UCSD-AML1 (cell line): Measurements from ENCODE around the gene DSN1.
"Not testable (repeated sequence)": the region's sequence is repeated elsewhere in the genome, so short reads cannot be mapped to it uniquely, and the experiment has no call there.

ENCODE experiments used
- DNase-seq: peaks from one replicate; lab custom pipeline; 2025; ENCODE audit not compliant: unreplicated experiment; lab: John Stamatoyannopoulos, UW

DSN1 gene, protein sequence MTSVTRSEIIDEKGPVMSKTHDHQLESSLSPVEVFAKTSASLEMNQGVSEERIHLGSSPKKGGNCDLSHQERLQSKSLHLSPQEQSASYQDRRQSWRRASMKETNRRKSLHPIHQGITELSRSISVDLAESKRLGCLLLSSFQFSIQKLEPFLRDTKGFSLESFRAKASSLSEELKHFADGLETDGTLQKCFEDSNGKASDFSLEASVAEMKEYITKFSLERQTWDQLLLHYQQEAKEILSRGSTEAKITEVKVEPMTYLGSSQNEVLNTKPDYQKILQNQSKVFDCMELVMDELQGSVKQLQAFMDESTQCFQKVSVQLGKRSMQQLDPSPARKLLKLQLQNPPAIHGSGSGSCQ

DNA sequence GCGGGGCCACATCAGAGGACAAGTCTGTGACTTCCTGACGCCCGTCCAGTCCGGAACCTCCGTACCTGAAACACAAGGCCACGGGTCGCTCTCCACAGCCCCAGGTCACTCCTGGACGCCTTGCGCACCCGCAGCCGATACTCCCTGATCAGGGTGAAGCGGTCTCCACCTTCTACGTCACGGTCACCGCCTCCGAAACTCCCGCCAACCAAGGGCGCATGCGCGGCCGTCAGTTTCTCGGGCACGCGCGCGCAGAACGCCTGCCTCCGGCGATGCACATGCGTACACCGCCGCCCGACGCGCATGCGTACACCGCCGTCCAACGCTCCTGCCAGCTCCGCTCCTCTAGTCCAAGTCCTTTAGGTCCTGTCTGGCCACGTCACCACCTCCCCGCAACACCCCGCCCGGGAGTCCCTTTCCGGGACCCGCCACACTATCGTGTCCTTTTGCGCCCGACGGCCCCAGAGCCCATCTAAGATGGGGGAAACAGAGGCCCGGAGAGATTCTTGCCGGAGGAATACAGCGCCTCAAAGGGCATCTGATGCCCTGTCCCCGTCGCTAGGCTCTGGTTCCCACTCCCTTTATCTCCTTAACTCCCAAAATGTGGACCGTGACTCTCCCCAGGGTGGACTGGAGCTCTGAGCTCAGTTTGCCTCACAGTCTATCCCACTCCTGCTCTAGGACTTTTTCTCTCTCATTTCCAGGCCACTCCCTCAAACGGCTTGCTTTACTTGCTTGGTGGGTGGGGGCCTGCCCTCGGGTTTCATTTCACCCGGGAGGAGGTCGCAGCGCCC is at the start of gene DSN1:
Gene DSN1 (minus strand): TSS at position 167 of the 794 bp plus-strand sequence. CDS start 2,305 bp downstream, outside the sequence.
- peak; percentile 99 for DNase-seq

GRCh38 chr20:36823121-36823520 is 49.6 kb upstream of the DSN1 start:
- no peak for DNase-seq

GRCh38 chr20:36821964-36822437 is 48.4 kb upstream of the DSN1 start:
- DNase-seq: no peak

DNA sequence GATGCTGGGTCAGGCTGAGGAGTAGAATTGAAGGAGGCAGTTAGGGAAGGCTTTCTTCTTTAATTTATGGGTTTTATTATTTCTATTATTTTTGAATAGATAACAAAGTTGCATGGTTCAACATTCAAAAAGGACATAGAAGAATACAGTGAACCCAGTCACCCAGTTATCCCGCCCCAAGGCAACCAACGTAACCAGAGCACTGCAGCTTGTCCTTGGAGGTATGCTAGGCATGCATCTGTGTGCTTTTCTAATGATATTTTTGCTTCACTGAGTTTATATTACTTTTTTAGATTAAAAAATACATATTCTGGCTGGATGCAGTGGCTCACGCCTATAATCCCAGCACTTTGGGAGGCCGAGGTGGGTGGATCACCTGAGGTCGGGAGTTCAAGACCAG is 47.4 kb upstream of the DSN1 start:
- no peak for DNase-seq

- no peak for DNase-seq
Observed at GRCh38 chr20:36820073-36820472, 46.5 kb upstream of the DSN1 start.

- no peak for DNase-seq
Observed at GRCh38 chr20:36819659-36820058, 46.1 kb upstream of the DSN1 start.

DNA sequence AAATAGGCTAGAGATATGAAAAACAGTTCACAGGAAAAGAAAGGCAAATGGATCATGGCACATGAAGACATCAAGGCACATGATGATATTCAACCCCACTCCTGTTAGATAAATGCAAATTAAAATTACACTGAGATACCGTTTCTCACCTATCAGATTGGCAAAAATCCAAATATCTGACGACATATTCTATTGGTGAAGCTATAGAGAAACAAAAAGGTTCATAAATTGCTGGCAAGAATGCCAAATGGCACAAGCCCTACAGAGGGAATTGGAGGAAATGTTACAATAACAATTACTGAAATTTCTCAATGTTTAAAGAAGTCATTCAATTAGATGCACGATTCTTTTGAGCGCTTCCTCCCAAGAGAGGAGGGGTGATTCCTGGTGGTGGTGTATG is 45.3 kb upstream of the DSN1 start:
- DNase-seq: no peak

DNA sequence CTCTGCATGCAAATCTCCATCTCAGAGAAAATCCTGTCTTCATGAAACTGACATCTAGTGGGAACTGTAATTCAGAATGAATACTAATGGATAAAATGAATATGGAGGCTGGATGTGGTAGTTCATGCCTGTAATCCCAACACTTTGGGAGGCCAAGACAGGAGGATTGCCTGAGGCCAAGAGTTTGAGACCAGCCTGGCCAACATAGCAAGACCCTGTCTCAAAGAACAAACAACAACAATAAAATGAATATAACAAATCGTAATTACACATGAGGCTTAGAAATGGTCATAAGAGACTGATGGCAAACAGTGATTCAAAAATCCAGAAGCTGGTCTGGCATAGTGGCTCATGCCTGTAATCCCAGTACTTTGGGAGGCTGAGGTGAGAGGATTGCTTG is 44.6 kb upstream of the DSN1 start:
- DNase-seq: no peak

DNA sequence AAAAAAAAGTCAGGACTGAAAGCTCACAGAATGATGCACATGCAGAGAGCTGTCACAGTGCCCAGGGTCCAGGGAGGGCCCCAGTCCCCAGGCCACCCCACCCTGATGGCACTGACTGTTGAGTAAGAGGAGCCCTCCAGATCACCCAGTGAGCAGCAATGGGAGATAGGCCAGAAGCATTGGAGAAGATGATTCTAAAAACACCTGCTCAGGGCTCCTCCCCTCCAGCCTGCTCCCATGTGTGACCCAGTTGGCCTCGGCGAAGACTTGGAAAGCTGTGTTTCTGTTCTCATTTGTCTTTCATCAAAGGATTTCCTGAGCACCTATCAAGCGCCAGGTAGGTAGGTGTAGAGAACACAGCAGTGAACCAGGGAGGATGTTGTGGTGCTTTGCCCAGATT is 43.9 kb upstream of the DSN1 start:
- no peak for DNase-seq

DNA sequence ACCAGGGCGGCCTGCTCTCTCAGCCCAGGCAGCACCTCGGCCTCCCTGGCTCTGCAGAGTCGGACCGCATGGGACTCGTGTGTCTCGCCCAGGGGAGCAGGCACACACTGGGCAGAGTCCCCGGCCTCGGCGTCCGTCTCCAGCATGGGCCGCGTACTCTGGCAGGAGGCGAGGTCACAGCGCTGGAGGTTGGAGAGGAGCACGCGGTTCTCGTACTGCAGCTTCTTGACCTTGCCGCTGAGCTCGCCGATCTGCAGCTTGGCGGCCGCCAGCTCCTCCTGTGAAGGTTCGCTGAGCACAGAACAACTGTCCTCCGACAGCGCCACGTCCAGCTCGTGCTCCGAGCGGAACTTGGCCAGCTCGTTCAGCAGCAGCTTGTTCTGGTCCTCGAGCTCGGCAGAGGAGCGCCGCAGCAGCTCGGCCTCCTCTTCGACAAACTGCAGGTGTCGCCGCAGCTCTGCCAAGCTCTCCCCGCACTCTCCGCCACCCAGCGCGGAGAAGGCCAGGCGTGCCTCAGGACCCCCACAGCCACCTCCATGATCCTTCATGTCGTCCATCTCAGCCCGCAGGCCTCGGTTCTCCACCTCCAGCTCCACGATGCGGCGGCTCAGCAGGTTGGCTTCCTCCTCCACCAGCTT is 42.0 kb upstream of the DSN1 start:
- DNase-seq: no peak

GRCh38 chr20:36812594-36813463 is 39.3 kb upstream of the DSN1 start:
- DNase-seq: no peak

- peak; percentile 64 for DNase-seq
Observed at GRCh38 chr20:36808317-36809257, 35.0 kb upstream of the DSN1 start.

GRCh38 chr20:36806049-36806448 is 32.5 kb upstream of the DSN1 start:
- no peak for DNase-seq

- no peak for DNase-seq
Observed at GRCh38 chr20:36805396-36805795, 31.8 kb upstream of the DSN1 start.

- DNase-seq: no peak
Observed at GRCh38 chr20:36804425-36804824, 30.9 kb upstream of the DSN1 start.

- DNase-seq: no peak
Observed at GRCh38 chr20:36802326-36803222, 29.0 kb upstream of the DSN1 start.

- DNase-seq: no peak
Observed at GRCh38 chr20:36800410-36800809, 26.8 kb upstream of the DSN1 start.

GRCh38 chr20:36799313-36799712 is 25.8 kb upstream of the DSN1 start:
- not testable (repeated sequence) for DNase-seq

DNA sequence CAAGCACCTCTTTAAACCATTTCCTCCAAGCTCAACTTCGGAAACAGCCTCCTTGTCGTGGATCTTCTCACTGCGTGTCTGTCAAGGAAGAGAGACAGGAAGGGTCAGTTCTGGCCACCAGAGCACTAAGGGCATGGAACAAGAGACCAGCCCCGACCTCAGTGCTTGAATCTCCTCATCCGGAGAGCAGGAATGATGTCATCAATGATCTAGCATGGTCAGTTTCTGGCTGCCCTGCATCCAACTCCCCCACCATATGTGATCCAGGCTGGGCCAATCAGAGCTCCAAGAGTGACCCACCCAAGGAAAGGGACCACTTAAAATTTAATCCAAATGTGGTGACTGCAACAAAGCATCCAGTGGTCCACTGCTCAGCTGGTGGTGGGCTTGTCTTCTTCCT is 23.3 kb upstream of the DSN1 start:
- DNase-seq: no peak
